Activated CD4-positive, alpha-beta T cell treated with anti-CD3 and anti-CD28 coated beads, Interleukin-2, amount 10 ng/mL, durations not matched to agents 7 days and 5 days (primary cell): ENCODE measurements around the gene WDSUB1. TPM values are rescaled to one million over a fixed set of nuclear protein-coding genes. Genes with fewer than 3 reads are reported as not detected.

ENCODE experiments used
- CTCF ChIA-PET: fragments of 350-600 bp; sonication (Branson Sonifier 250); formaldehyde crosslinking; loops from one replicate; lab custom pipeline; 2021; ENCODE audit warnings: antibody characterized with exemption; lab: Charles Lee
- POLR2A ChIA-PET: fragments of 350-600 bp; sonication (Branson Sonifier 250); formaldehyde crosslinking; loops from one replicate; lab custom pipeline; 2021; ENCODE audit warnings: antibody characterized with exemption; lab: Charles Lee
- DNase-seq: peaks from one replicate; pipeline ENCODE4 v3.0.0-alpha.2; 2020
- H3K27ac Mint-ChIP-seq: one replicate; pipeline ENCODE4 v1.8.0; 2021; ENCODE audit warnings: mild to moderate bottlenecking, moderate library complexity, mixed read lengths
- H3K27me3 Mint-ChIP-seq: one replicate; pipeline ENCODE4 v1.8.0; 2021; ENCODE audit warnings: mixed read lengths
- H3K36me3 Mint-ChIP-seq: one replicate; pipeline ENCODE4 v1.8.0; 2021; ENCODE audit warnings: low read depth, mixed read lengths
- H3K4me1 Mint-ChIP-seq: one replicate; pipeline ENCODE4 v1.8.0; 2021; ENCODE audit warnings: mixed read lengths
- H3K4me3 Mint-ChIP-seq: one replicate; pipeline ENCODE4 v1.8.0; 2021; ENCODE audit warnings: mild to moderate bottlenecking, moderate library complexity, mixed read lengths
- H3K9me3 Mint-ChIP-seq: one replicate; pipeline ENCODE4 v1.8.0; 2021; ENCODE audit warnings: mixed read lengths
- total RNA-seq, 2 experiments: library from RNA; stranded (reverse); gene quantifications; one replicate each; pipeline ENCODE4 v1.2.3, GENCODE V29; 2021

Gene WDSUB1
- total RNA-seq, 2 experiments from 2014 or later: 5.8 to 6.1 TPM

GRCh38 chr2:159227467-159227866, 59.0 kb downstream of the WDSUB1 start:
- H3K36me3 Mint-ChIP-seq: no peaks in the 10 kb centered on the region
- H3K27me3 Mint-ChIP-seq: no peaks in the 10 kb centered on the region
- no peak overlapping the region for H3K27ac Mint-ChIP-seq
- ChIA-PET POLR2A (no interaction called here), CTCF (interaction anchor here (0.8 kb wide), 1 partner anchor 9 kb away, joined by 3 read pairs; no protein-coding TSS in a partner anchor)
- H3K4me3 Mint-ChIP-seq: no peak overlapping the region
- DNase-seq: no peak
- peaks cover 26% of the 10 kb centered on the region for H3K4me1 Mint-ChIP-seq
- H3K9me3 Mint-ChIP-seq: no peaks in the 10 kb centered on the region

DNA sequence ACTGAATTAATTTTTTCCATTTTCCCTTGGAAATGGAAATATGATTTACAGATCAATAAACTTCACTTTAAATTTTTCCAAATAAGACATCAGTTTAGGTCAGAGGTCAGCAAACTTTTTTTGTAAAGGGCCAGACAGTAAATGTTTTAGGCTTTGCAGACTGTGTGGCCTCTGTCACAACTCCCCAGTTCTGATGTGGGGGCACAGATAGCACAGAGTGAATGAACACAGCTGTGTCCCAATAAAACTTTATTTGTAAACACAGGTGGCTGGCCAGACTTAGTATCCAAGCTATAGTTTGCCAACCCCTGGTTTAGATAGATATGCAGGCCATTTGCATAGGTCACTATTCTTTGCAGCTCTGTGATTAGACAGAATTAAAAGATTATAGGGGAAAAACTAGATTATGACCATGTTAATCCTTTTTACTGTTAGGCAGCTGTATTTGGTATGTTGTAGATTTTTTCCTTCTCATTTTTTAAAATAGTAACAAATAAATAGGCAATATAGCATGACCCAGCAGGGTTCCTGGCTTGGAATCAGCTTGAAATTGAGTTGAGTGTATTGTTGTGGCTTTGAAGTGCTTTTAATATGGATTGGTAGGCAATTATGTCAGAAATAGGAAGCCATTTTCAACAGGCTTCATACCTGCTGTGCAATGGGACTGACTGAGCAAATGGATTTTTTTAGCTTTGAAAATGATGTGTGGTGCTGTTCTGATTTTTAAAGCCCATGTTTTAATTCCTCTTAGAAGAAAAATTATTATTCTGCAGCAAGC, 59.7 kb downstream of the WDSUB1 start:
- Mint-ChIP-seq H3K36me3 (no peaks in the 10 kb centered on the region), H3K27ac (peak overlapping the region; percentile 19), H3K9me3 (no peaks in the 10 kb centered on the region), H3K4me3 (no peak overlapping the region), H3K4me1 (peaks cover 26% of the 10 kb centered on the region), H3K27me3 (no peaks in the 10 kb centered on the region)
- no peak for DNase-seq
- CTCF ChIA-PET: interaction anchor here (0.7 to 0.8 kb wide), 2 partner anchors 10 to 12 kb away, joined by 3 read pairs; no protein-coding TSS in a partner anchor
- POLR2A ChIA-PET: no interaction called here

DNA sequence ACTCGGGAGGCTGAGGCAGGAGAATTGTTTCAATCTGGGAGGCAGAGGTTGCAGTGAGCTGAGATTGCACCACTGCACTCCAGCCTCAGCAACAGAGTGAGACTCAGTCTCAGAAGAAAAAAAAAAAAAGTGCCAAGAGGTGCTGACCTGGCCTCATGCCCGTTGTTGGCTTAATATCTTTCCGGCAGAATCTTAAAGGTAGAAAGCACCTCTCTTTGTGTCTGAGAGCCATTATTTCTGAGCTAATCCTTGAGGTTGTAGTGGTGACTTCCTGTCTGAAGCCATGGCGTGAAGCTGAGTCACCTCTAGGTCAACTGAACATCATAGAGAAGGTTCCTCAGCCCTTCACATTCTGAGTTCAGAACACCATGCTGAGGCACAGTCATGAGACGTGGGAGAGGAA, 60.4 kb downstream of the WDSUB1 start:
- POLR2A ChIA-PET: no interaction called here
- DNase-seq: no peak
- peaks cover 26% of the 10 kb centered on the region for H3K4me1 Mint-ChIP-seq
- H3K27ac Mint-ChIP-seq: no peak overlapping the region
- H3K9me3 Mint-ChIP-seq: no peaks in the 10 kb centered on the region
- H3K27me3 Mint-ChIP-seq: no peaks in the 10 kb centered on the region
- CTCF ChIA-PET: no interaction called here
- no peaks in the 10 kb centered on the region for H3K36me3 Mint-ChIP-seq
- no peak overlapping the region for H3K4me3 Mint-ChIP-seq

- no peak for DNase-seq
- no peak overlapping the region for H3K27ac Mint-ChIP-seq
- H3K9me3 Mint-ChIP-seq: no peaks in the 10 kb centered on the region
- no peaks in the 10 kb centered on the region for H3K36me3 Mint-ChIP-seq
- H3K27me3 Mint-ChIP-seq: no peaks in the 10 kb centered on the region
- H3K4me1 Mint-ChIP-seq: peaks cover 26% of the 10 kb centered on the region
- no peak overlapping the region for H3K4me3 Mint-ChIP-seq
- CTCF ChIA-PET: interaction anchor here (1.4 kb wide), 1 partner anchor 11 kb away, joined by 3 read pairs; no protein-coding TSS in a partner anchor
- POLR2A ChIA-PET: no interaction called here
Measured at GRCh38 chr2:159225025-159226016, 61.2 kb downstream of the WDSUB1 start.

DNA sequence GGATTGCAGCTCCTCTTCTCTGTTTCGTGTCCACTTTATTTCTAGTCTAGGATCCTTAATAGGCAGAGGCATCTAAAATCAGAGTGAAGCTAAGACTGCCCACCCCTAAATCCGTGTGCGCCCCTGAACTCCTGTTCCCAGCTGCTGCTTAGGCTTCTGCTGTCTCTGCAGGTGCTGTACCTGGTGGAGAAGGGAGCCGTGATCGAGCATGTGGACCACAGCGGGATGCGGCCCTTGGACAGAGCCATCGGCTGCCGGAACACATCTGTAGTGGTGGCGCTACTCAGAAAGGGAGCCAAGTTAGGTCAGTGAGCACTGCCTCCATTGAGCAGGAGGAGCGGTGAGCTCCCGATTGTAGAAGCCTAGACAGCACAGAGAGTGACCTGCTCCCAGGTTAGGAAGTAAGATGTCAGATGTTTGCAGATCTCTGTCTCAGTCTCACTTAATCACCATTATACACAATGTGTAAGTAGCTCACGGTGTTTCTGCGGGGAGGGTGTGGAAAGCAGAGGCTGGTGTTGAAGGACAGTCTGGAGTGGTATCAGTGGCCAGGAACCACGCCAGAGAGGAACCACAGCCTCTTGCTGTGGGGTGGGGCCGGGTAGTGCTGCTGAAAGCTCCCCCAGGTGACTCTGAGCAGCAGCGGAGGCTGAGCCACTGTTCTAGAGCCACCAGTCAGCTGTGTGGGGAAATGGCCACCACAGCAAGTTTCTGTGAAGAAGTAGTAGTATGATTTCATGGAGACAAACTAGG, 62.3 kb downstream of the WDSUB1 start:
- no peaks in the 10 kb centered on the region for H3K9me3 Mint-ChIP-seq
- no peak for DNase-seq
- H3K27ac Mint-ChIP-seq: no peak overlapping the region
- ChIA-PET CTCF (interaction anchor here (1.4 kb wide), 2 partner anchors 10 to 12 kb away, joined by 3 to 8 read pairs; no protein-coding TSS in a partner anchor), POLR2A (no interaction called here)
- H3K27me3 Mint-ChIP-seq: no peaks in the 10 kb centered on the region
- no peaks in the 10 kb centered on the region for H3K36me3 Mint-ChIP-seq
- peaks cover 26% of the 10 kb centered on the region for H3K4me1 Mint-ChIP-seq
- no peak overlapping the region for H3K4me3 Mint-ChIP-seq

DNA sequence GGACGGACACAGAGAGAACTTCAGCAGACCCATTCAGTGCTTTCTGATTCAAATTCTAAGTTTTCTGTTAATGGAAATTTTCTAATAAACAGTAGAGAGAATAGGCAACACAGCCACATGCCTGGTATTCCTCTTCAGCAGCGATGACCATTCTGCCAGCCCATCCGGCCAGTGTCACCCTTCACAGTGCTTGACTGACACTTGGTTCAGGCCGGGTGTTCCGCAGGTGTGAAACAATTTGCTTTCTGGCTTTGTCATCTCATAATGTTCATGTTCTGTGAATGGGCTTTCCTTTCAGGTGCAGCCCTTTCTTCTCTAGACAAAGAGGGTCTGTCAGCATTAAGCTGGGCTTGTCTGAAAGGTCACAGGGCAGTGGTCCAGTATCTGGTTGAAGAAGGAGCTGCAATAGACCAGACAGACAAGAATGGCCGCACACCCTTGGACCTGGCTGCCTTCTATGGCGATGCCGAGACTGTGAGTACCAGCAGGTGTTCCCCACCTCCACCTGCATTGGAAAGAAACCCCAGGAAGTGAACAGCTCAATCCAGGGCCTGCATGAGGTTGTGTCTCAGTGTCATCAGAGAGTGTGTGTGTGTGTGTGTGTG, 67.0 kb downstream of the WDSUB1 start:
- no peak overlapping the region for H3K27ac Mint-ChIP-seq
- H3K27me3 Mint-ChIP-seq: no peaks in the 10 kb centered on the region
- CTCF ChIA-PET: interaction anchor here (0.9 kb wide), 1 partner anchor 14 kb away, joined by 5 read pairs; no protein-coding TSS in a partner anchor
- no peak for DNase-seq
- H3K4me3 Mint-ChIP-seq: no peak overlapping the region
- POLR2A ChIA-PET: no interaction called here
- no peaks in the 10 kb centered on the region for H3K9me3 Mint-ChIP-seq
- no peaks in the 10 kb centered on the region for H3K36me3 Mint-ChIP-seq
- H3K4me1 Mint-ChIP-seq: peaks cover 2% of the 10 kb centered on the region

- Mint-ChIP-seq H3K36me3 (no peaks in the 10 kb centered on the region), H3K27me3 (no peaks in the 10 kb centered on the region), H3K4me3 (no peak overlapping the region), H3K4me1 (no peaks in the 10 kb centered on the region), H3K9me3 (no peaks in the 10 kb centered on the region), H3K27ac (no peak overlapping the region)
- ChIA-PET CTCF (no interaction called here), POLR2A (no interaction called here)
- no peak for DNase-seq
Measured at GRCh38 chr2:159218389-159218788, 68.1 kb downstream of the WDSUB1 start.

GRCh38 chr2:159217676-159218075, 68.8 kb downstream of the WDSUB1 start:
- POLR2A ChIA-PET: no interaction called here
- H3K36me3 Mint-ChIP-seq: no peaks in the 10 kb centered on the region
- H3K27ac Mint-ChIP-seq: no peak overlapping the region
- no peaks in the 10 kb centered on the region for H3K9me3 Mint-ChIP-seq
- H3K4me1 Mint-ChIP-seq: no peaks in the 10 kb centered on the region
- no peak overlapping the region for H3K4me3 Mint-ChIP-seq
- no peaks in the 10 kb centered on the region for H3K27me3 Mint-ChIP-seq
- CTCF ChIA-PET: no interaction called here
- no peak for DNase-seq

DNA sequence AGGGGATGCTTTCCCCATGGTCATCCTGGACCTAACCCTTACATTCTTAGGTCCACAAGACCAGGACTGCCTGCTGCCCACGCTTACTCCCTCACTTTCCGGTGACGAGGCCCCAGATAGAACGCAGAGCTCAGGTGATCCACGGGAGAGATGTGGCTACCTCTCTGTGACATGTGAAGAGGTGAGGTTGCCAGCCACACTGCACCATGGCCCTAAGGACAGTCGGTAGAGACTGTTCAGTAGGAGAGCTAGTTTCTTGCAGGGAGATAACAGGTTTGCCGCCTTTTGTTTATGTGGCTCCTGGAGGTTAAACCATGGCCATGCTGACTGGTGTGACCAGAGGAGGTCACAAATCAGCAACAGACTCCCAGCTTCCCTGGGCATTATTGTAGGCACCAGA, 71.4 kb downstream of the WDSUB1 start:
- Mint-ChIP-seq H3K9me3 (no peaks in the 10 kb centered on the region), H3K36me3 (no peaks in the 10 kb centered on the region), H3K4me1 (peaks cover 4% of the 10 kb centered on the region), H3K27me3 (no peaks in the 10 kb centered on the region), H3K4me3 (no peak overlapping the region), H3K27ac (no peak overlapping the region)
- ChIA-PET POLR2A (no interaction called here), CTCF (interaction anchor here (0.9 to 1.9 kb wide), 4 partner anchors 9 to 144 kb away, joined by 3 to 8 read pairs (median 5); no protein-coding TSS in a partner anchor)
- DNase-seq: no peak

DNA sequence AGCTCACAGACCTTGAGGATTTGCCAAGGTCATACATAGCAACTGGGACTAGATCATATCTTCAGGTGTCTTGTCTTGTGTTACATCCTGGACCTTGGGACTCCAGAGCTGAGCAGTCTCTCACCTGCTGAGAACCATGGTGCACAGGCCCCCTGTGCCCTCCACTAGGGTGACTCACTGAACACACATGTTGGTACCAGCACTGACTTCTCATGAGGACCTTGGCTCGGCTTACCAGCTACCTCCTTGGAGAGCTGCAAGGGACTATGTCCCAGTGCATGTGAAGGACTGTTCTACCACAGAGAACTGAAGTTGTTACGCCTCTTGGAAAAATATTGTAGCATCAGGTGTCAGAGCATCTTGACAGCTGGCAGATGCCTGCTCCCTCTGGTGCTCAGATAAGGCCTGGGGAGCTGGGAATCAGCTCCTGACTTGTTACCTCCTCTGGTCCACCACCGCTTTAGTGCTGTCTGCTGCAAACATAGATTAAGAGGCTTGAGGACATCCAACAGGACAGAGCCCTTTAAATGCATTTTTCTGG, 72.1 kb downstream of the WDSUB1 start:
- Mint-ChIP-seq H3K27me3 (no peaks in the 10 kb centered on the region), H3K27ac (no peak overlapping the region), H3K9me3 (no peaks in the 10 kb centered on the region), H3K4me1 (peaks cover 12% of the 10 kb centered on the region), H3K4me3 (no peak overlapping the region), H3K36me3 (no peaks in the 10 kb centered on the region)
- POLR2A ChIA-PET: no interaction called here
- DNase-seq: no peak
- CTCF ChIA-PET: interaction anchor here (0.9 to 1.9 kb wide), 4 partner anchors 9 to 145 kb away, joined by 3 to 8 read pairs (median 5); no protein-coding TSS in a partner anchor

DNA sequence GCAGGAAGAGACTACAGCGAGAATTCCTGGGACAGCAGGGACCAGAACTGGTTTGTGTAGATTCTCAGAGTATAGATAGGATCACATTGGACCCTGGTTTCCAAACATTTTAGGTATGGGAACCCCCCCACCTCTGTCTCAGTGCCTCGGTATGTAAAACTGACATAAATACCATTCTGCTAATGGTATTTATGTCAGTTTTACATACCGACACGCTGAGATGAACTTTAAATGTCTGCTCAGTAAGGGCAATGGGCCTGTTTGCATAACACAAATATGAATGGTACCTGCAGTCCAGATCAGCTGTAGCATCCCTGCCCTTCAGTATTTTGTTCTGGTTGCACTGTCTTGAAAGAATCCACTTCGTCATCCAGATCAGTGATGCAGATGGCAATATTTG, 73.2 kb downstream of the WDSUB1 start:
- DNase-seq: no peak
- ChIA-PET CTCF (no interaction called here), POLR2A (no interaction called here)
- H3K27ac Mint-ChIP-seq: no peak overlapping the region
- no peaks in the 10 kb centered on the region for H3K36me3 Mint-ChIP-seq
- no peaks in the 10 kb centered on the region for H3K27me3 Mint-ChIP-seq
- H3K4me1 Mint-ChIP-seq: peaks cover 14% of the 10 kb centered on the region
- no peak overlapping the region for H3K4me3 Mint-ChIP-seq
- no peaks in the 10 kb centered on the region for H3K9me3 Mint-ChIP-seq
